CD14-positive monocyte (primary cell): ENCODE results near the gene C1QTNF8. TPM values are rescaled to one million over a fixed set of nuclear protein-coding genes. Genes with fewer than 3 reads are reported as not detected.

Experiments used
- DNase-seq, 3 donors: peaks; one replicate each; pipeline ENCODE4 v3.0.0-alpha.2; 2011 to 2022
- H2AFZ ChIP-seq: 2 replicates; pipeline ENCODE4 v1.6.0; 2012; ENCODE audit warnings: mild to moderate bottlenecking, low read depth, low read length, inconsistent platforms; ENCODE audit not compliant: insufficient read depth, poor library complexity, severe bottlenecking
- H3K27ac ChIP-seq, 2 donors: 1 replicate in 1 of 2; 2 replicates in 1 of 2; pipeline ENCODE4 v1.5.1; 2012 to 2013; ENCODE audit warnings: low read length in 2 of 2, control low read depth in 1 of 2, inconsistent platforms in 1 of 2, low read depth in 1 of 2, mild to moderate bottlenecking in 1 of 2
- H3K27me3 ChIP-seq, 2 donors: one replicate each; pipeline versions ENCODE4 v1.6.0 to v1.6.1; 2011 to 2013; ENCODE audit warnings: low read length in 2 of 2; ENCODE audit not compliant: control insufficient read depth in 2 of 2, insufficient read depth in 2 of 2
- H3K36me3 ChIP-seq, 2 donors: replicated peaks in 1 of 2; 1 replicate in 1 of 2; 2 replicates in 1 of 2; pipeline versions ENCODE4 v1.5.1 to v1.6.1; 2012 to 2013; ENCODE audit warnings: low read length in 2 of 2, control low read depth in 1 of 2, inconsistent platforms in 1 of 2, mild to moderate bottlenecking in 1 of 2; ENCODE audit not compliant: insufficient read depth in 2 of 2, control insufficient read depth in 1 of 2
- H3K4me1 ChIP-seq, 2 donors: 1 replicate in 1 of 2; 2 replicates in 1 of 2; pipeline versions ENCODE4 v1.5.1 to v1.6.1; 2012 to 2013; ENCODE audit warnings: low read length in 2 of 2, control low read depth in 1 of 2, inconsistent platforms in 1 of 2, mild to moderate bottlenecking in 1 of 2, moderate library complexity in 1 of 2; ENCODE audit not compliant: insufficient read depth in 2 of 2, control insufficient read depth in 1 of 2
- H3K4me2 ChIP-seq: replicated peaks from 2 replicates; pipeline ENCODE3; 2012; ENCODE audit warnings: low read length, moderate library complexity, mild to moderate bottlenecking; ENCODE audit not compliant: poor library complexity, severe bottlenecking; ENCODE audit errors: extremely low read depth
- H3K4me3 ChIP-seq, 3 experiments: fragments of 200-600 bp in 1 of 3; sonication (generic) in 1 of 3; replicated peaks in 1 of 3; 1 replicate in 2 of 3; 2 replicates in 1 of 3; pipeline ENCODE4 v1.5.1; 2011 to 2013; ENCODE audit warnings: low read length in 3 of 3, mild to moderate bottlenecking in 3 of 3, control low read depth in 2 of 3, low read depth in 2 of 3, inconsistent platforms in 1 of 3, moderate library complexity in 1 of 3
- H3K79me2 ChIP-seq: 2 replicates; pipeline ENCODE4 v1.6.0; 2012; ENCODE audit warnings: mild to moderate bottlenecking, control low read depth, inconsistent platforms, low read length, moderate library complexity; ENCODE audit not compliant: insufficient read depth
- H3K9ac ChIP-seq: 2 replicates; pipeline ENCODE4 v1.6.0; 2017; ENCODE audit warnings: low read length, mild to moderate bottlenecking; ENCODE audit not compliant: insufficient read depth, poor library complexity, severe bottlenecking
- H3K9me3 ChIP-seq, 2 donors: replicated peaks in 1 of 2; 1 replicate in 1 of 2; 2 replicates in 1 of 2; pipeline versions ENCODE4 v1.5.1 to v1.6.1; 2012 to 2013; ENCODE audit warnings: low read length in 2 of 2, control low read depth in 1 of 2; ENCODE audit not compliant: control insufficient read depth in 1 of 2, insufficient read depth in 1 of 2
- H4K20me1 ChIP-seq: 2 replicates; pipeline ENCODE4 v1.6.0; 2012; ENCODE audit warnings: mild to moderate bottlenecking, low read length, control low read depth, moderate library complexity; ENCODE audit not compliant: insufficient read depth
- H3K27ac Mint-ChIP-seq, 7 donors: one replicate each; pipeline ENCODE4 v1.8.0; 2020; ENCODE audit warnings: mild to moderate bottlenecking in 7 of 7, mixed read lengths in 7 of 7, moderate library complexity in 6 of 7, inconsistent platforms in 2 of 7
- H3K27me3 Mint-ChIP-seq, 3 donors: one replicate each; pipeline ENCODE4 v1.8.0; 2021 to 2022; ENCODE audit warnings: low read depth in 3 of 3, mild to moderate bottlenecking in 3 of 3, mixed read lengths in 3 of 3, moderate library complexity in 3 of 3, inconsistent platforms in 1 of 3
- H3K36me3 Mint-ChIP-seq, 2 donors: one replicate each; pipeline ENCODE4 v1.8.0; 2020; ENCODE audit warnings: mixed read lengths in 2 of 2, inconsistent platforms in 1 of 2, mild to moderate bottlenecking in 1 of 2
- H3K4me1 Mint-ChIP-seq: one replicate; pipeline ENCODE4 v1.8.0; 2020; ENCODE audit warnings: mild to moderate bottlenecking, mixed read lengths
- H3K4me3 Mint-ChIP-seq, 2 donors: one replicate each; pipeline ENCODE4 v1.8.0; 2020; ENCODE audit warnings: mild to moderate bottlenecking in 2 of 2, mixed read lengths in 2 of 2, moderate library complexity in 1 of 2
- H3K9me3 Mint-ChIP-seq, 7 donors: one replicate each; pipeline ENCODE4 v1.8.0; 2020 to 2022; ENCODE audit warnings: mixed read lengths in 7 of 7, mild to moderate bottlenecking in 6 of 7, moderate library complexity in 6 of 7, inconsistent platforms in 2 of 7
- CTCF ChIP-seq: fragments of 200-600 bp; IDR thresholded peaks from one replicate; pipeline ENCODE4 v1.8.0; 2022; ENCODE audit warnings: antibody characterized with exemption, mild to moderate bottlenecking
- WGBS: methylation state at CpG from one replicate; pipeline ENCODE4 v1.1.5; 2013; ENCODE audit warnings: missing lambda C conversion rate; ENCODE audit not compliant: insufficient coverage; 5-methylcytosine and 5-hydroxymethylcytosine counted together
- intact Hi-C, 2 donors: fragments of 100-400 bp; cut with micrococcal nuclease; formaldehyde crosslinking; loops; one replicate each; pipeline versions ENCODE4 v1.15.0 to v1.15.1; 2023
- polyA plus RNA-seq, 3 donors: library from polyadenylated mRNA; depleted of rRNA in 1 of 3; unstranded in 2 of 3; stranded (reverse) in 1 of 3; fragments of 300-500 nt in 2 of 3; fragments of >200 nt in 1 of 3; fragmentation: Illumina TruSeq in 2 of 3; gene quantifications; 1 replicate in 2 of 3; 2 replicates in 1 of 3; pipeline ENCODE4 v1.2.3, GENCODE V29; 2012 to 2021

Gene C1QTNF8
- polyA plus RNA-seq, 3 donors = not detected

DNA sequence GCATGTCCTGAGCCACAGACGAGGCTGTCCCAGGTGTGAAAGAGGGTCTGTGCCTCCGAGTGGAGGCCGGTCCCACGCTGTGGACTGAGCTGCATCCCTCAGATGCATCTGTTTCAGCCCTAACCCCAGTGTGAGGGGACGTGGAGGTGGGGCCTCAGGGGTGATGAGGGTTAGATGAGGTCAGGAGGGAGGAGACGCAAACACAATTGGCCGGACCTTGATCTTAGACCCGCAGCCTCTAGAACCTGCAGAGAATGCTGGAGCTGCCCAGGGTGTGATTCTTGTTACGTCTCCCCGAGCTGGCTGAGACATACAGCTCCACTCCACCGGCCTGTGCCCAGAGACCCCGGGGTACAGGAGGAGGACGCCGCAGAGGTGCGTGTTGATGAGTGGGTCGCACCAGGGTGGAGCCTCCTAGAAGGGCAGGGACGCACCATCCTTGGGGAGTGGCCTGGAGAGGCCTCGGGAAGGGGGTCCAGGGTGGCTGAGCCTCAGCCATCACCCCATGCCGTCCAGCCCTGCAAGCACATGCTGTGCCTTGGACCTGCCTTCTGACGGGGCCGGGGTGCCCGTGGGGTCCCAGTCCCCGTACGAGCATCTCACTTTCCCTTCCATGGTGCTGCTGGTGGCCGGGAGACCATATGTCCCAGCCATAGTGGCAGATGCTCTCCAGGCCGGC is 16.6 kb upstream of the C1QTNF8 start:
- no peaks in the 10 kb centered on the region for H3K27me3 ChIP-seq
- no peaks in the 10 kb centered on the region for H3K9me3 ChIP-seq

GRCh38 chr16:1109648-1110047 is 13.6 kb upstream of the C1QTNF8 start:
- peaks cover 0 to 2% (median 0%) of the 10 kb centered on the region in 7 donors for H3K9me3 Mint-ChIP-seq
- no peak overlapping the region for H2AFZ ChIP-seq
- DNase-seq = no peak
- H3K27ac ChIP-seq = no peak overlapping the region
- H3K36me3 ChIP-seq = no peaks in the 10 kb centered on the region
- no peaks in the 10 kb centered on the region for H3K4me1 ChIP-seq
- no peaks in the 10 kb centered on the region for H3K4me1 Mint-ChIP-seq
- no peaks in the 10 kb centered on the region for H3K36me3 Mint-ChIP-seq
- 47% methylated on average over 8 of the region's 19 CpGs for WGBS
- no peaks in the 10 kb centered on the region for H4K20me1 ChIP-seq
- H3K4me2 ChIP-seq = no peak overlapping the region
- H3K4me3 ChIP-seq = no peak overlapping the region
- peak overlapping the region in 1 of 2 donors; percentile 39 for H3K4me3 Mint-ChIP-seq
- no peaks in the 10 kb centered on the region for H3K9me3 ChIP-seq
- H3K9ac ChIP-seq = no peak overlapping the region
- TF ChIP-seq CTCF = no peak
- H3K27me3 Mint-ChIP-seq = peaks cover 11 to 36% (median 12%) of the 10 kb centered on the region in 3 donors
- H3K79me2 ChIP-seq = no peaks in the 10 kb centered on the region
- H3K27ac Mint-ChIP-seq = no peak overlapping the region
- intact Hi-C loops = no loop called here
- no peaks in the 10 kb centered on the region for H3K27me3 ChIP-seq

More for the DNA sequence above, 16.6 kb upstream of the C1QTNF8 start:
- peaks cover 0 to 2% (median 0%) of the 10 kb centered on the region in 7 donors for H3K9me3 Mint-ChIP-seq
- Histone ChIP-seq H3K4me1 (no peaks in the 10 kb centered on the region), H3K79me2 (no peaks in the 10 kb centered on the region), H3K4me3 (no peak overlapping the region), H4K20me1 (no peaks in the 10 kb centered on the region), H3K9ac (no peak overlapping the region), H3K36me3 (no peaks in the 10 kb centered on the region), H2AFZ (no peak overlapping the region), H3K4me2 (no peak overlapping the region), H3K27ac (no peak overlapping the region)
- H3K4me1 Mint-ChIP-seq = no peaks in the 10 kb centered on the region
- H3K27ac Mint-ChIP-seq = no peak overlapping the region
- H3K4me3 Mint-ChIP-seq = no peak overlapping the region
- DNase-seq = no peak
- intact Hi-C loops = no loop called here
- peaks cover 9 to 28% (median 12%) of the 10 kb centered on the region in 3 donors for H3K27me3 Mint-ChIP-seq
- H3K36me3 Mint-ChIP-seq = no peaks in the 10 kb centered on the region
- WGBS = 67% methylated on average over 24 of the region's 26 CpGs
- TF ChIP-seq CTCF = no peak
